Tibial nerve (tissue), 4 donors: ENCODE data around the gene GABRA5. TPM values are rescaled to one million over a fixed set of nuclear protein-coding genes. Genes with fewer than 3 reads are reported as not detected.

Experiments used
- DNase-seq, 2 donors: peaks; one replicate each; pipeline ENCODE4 v3.0.0-alpha.2; 2019; ENCODE audit warnings: low spot score in 2 of 2
- H3K27ac ChIP-seq, 4 donors: fragments of 200-600 bp; sonication (generic) in 3 of 4; one replicate each; pipeline ENCODE4 v1.5.1; 2017 to 2019; ENCODE audit warnings: mild to moderate bottlenecking in 1 of 4
- H3K27me3 ChIP-seq, 2 donors: fragments of 200-600 bp; sonication (generic) in 1 of 2; one replicate each; pipeline versions ENCODE4 v1.5.1 to v1.6.0; 2017 to 2019
- H3K36me3 ChIP-seq, 3 donors: fragments of 200-600 bp; sonication (generic); one replicate each; pipeline ENCODE4 v1.5.1; 2018 to 2019
- H3K4me1 ChIP-seq, 4 donors: fragments of 200-600 bp; sonication (generic) in 3 of 4; one replicate each; pipeline ENCODE4 v1.5.1; 2017 to 2019
- H3K4me3 ChIP-seq, 4 donors: fragments of 200-600 bp; sonication (generic) in 3 of 4; one replicate each; pipeline ENCODE4 v1.5.1; 2017 to 2019; ENCODE audit warnings: mild to moderate bottlenecking in 1 of 4, moderate library complexity in 1 of 4
- H3K9me3 ChIP-seq, 4 donors: fragments of 200-600 bp; sonication (generic) in 3 of 4; one replicate each; pipeline ENCODE4 v1.5.1; 2017 to 2019
- EP300 ChIP-seq, 2 donors: sonication (generic); formaldehyde crosslinking; IDR thresholded peaks; one replicate each; pipeline ENCODE4 v1.6.1; 2017; ENCODE audit warnings: antibody characterized with exemption in 2 of 2, mild to moderate bottlenecking in 1 of 2
- POLR2A ChIP-seq, 2 donors: fragments of 450-650 bp; IDR thresholded peaks; one replicate each; pipeline ENCODE4 v1.6.1; 2017; ENCODE audit warnings: antibody characterized with exemption in 2 of 2, mild to moderate bottlenecking in 2 of 2, moderate library complexity in 2 of 2
- WGBS, 2 donors: methylation state at CpG; one replicate each; pipeline ENCODE4 v1.1.5; 2018; 5-methylcytosine and 5-hydroxymethylcytosine counted together
- total RNA-seq, 4 donors: library from RNA; depleted of rRNA; stranded (reverse); fragments of >200 nt; gene quantifications; one replicate each; pipeline ENCODE4 v1.1.0, GENCODE V29; 2016
- TF ChIP-seq, protein P1 (sequence below), 5 experiments: fragments of 200-600 bp in 3 of 5; fragments of 450-650 bp in 2 of 5; sonication (generic) in 3 of 5; IDR thresholded peaks; one replicate each; pipeline ENCODE4 v1.5.1; 2016 to 2019; ENCODE audit warnings: antibody characterized with exemption in 5 of 5, mild to moderate bottlenecking in 3 of 5, moderate library complexity in 2 of 5

GABRA5 gene
- total RNA-seq, 4 donors from 2014 or later = not detected

DNA sequence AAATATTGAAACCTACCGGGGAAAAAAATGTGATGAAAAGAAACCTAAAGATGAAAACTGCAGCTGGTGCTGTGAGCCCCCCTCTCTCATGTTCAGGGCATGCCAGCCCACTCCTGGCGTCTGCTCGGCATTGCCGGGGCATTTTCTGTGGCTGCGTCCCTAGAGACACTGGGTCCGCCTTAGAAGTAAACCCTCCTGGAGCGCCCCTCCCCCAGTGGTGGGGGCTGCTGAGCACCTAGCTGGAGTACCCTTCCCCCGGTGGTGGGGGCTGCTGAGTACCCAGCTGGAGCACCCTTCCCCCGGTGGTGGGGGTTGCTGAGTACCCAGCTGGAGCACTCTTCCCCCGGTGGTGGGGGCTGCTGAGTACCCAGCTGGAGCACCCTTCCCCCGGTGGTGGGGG lies 24.5 kb upstream of the GABRA5 start:
- no peaks in the 10 kb centered on the region for H3K4me1 ChIP-seq
- TF ChIP-seq, protein P1, sequence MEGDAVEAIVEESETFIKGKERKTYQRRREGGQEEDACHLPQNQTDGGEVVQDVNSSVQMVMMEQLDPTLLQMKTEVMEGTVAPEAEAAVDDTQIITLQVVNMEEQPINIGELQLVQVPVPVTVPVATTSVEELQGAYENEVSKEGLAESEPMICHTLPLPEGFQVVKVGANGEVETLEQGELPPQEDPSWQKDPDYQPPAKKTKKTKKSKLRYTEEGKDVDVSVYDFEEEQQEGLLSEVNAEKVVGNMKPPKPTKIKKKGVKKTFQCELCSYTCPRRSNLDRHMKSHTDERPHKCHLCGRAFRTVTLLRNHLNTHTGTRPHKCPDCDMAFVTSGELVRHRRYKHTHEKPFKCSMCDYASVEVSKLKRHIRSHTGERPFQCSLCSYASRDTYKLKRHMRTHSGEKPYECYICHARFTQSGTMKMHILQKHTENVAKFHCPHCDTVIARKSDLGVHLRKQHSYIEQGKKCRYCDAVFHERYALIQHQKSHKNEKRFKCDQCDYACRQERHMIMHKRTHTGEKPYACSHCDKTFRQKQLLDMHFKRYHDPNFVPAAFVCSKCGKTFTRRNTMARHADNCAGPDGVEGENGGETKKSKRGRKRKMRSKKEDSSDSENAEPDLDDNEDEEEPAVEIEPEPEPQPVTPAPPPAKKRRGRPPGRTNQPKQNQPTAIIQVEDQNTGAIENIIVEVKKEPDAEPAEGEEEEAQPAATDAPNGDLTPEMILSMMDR (IDR thresholded peaks at IDR 0.05) = no peak
- H3K4me3 ChIP-seq = no peak overlapping the region
- H3K9me3 ChIP-seq = peaks cover 0 to 8% (median 0%) of the 10 kb centered on the region in 4 donors
- WGBS, 2 donors = 57 to 62% methylated on average over 6 to 8 of the region's 11 CpGs
- no peak for DNase-seq
- H3K27me3 ChIP-seq = no peaks in the 10 kb centered on the region
- H3K36me3 ChIP-seq = no peaks in the 10 kb centered on the region
- no peak overlapping the region for H3K27ac ChIP-seq

DNA sequence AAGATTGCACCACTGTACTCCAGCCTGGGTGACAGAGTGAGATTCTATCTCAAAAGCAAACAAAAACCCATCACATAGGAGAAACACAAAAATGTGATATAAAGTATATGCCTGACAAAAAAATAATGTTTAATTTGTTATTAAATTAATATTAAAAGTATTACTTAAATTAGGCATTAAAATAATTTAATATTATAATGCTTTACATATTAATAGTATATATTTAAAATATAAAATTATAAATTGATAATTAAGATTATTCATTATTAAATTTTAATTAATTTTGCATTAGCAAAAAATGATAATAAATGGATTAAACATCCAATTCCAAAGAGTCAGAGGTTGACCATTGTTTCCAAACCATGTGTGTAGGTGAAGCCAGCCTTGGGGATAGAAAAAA lies 22.0 kb upstream of the GABRA5 start:
- Histone ChIP-seq H3K36me3 (no peaks in the 10 kb centered on the region), H3K4me1 (no peaks in the 10 kb centered on the region), H3K9me3 (no peaks in the 10 kb centered on the region), H3K27me3 (no peaks in the 10 kb centered on the region), H3K27ac (no peak overlapping the region), H3K4me3 (no peak overlapping the region)
- DNase-seq = no peak
- TF ChIP-seq EP300 (IDR thresholded peaks at IDR 0.05) = no peak
- no peak for TF ChIP-seq POLR2A (IDR thresholded peaks at IDR 0.05)
- TF ChIP-seq, protein P1 (IDR thresholded peaks at IDR 0.05) = no peak

DNA sequence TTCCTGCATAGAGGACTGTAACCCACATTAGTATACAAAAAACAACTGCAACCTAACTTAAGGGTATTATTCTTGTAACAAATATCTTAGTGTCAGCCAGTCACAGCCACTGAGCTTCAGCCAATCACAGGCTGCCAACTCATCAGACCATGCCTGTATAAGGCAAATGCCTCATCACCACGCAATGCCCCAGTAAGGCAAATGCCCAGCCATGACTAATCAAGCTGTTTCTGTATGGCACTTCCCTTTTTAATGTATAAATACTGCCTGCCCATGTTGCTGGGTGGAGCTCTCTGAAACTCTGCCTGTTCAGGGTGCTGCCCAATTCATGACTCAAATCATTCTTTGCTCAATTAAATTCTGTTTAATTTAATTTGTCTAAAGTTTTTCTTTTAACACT lies 18.4 kb upstream of the GABRA5 start:
- Histone ChIP-seq H3K4me3 (no peak overlapping the region), H3K9me3 (no peaks in the 10 kb centered on the region), H3K27ac (no peak overlapping the region), H3K4me1 (no peaks in the 10 kb centered on the region), H3K36me3 (no peaks in the 10 kb centered on the region), H3K27me3 (no peaks in the 10 kb centered on the region)
- no peak for TF ChIP-seq POLR2A (IDR thresholded peaks at IDR 0.05)
- no peak for DNase-seq
- 71 to 80% methylated on average over 1 of the region's 1 CpG for WGBS, 2 donors

DNA sequence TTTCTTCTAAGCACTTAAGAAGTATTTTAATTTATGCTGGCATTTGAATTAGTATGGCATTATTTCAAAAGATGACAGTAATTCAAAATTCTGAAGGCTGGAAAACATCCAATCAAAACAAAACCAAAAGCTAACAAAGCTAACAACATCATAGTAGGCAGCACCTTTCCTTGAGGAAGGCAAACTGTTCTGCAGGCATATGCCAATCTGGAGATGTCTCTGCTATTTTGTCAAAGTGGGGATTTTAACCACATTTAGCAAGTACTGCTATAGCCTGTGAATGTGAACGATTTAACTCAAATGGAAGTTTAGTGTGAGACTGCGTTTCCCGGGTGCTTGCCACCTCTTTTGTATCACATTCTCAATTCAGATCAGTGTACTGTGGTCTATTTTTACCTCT lies 16.7 kb upstream of the GABRA5 start:
- no peaks in the 10 kb centered on the region for H3K4me1 ChIP-seq
- H3K27ac ChIP-seq = no peak overlapping the region
- no peaks in the 10 kb centered on the region for H3K36me3 ChIP-seq
- no peaks in the 10 kb centered on the region for H3K27me3 ChIP-seq
- WGBS, 2 donors = 83 to 96% methylated on average over 3 of the region's 3 CpGs
- no peak for DNase-seq
- TF ChIP-seq, protein P1 (IDR thresholded peaks at IDR 0.05) = no peak
- TF ChIP-seq EP300 (IDR thresholded peaks at IDR 0.05) = no peak
- no peak for TF ChIP-seq POLR2A (IDR thresholded peaks at IDR 0.05)
- H3K4me3 ChIP-seq = no peak overlapping the region
- no peaks in the 10 kb centered on the region for H3K9me3 ChIP-seq

DNA sequence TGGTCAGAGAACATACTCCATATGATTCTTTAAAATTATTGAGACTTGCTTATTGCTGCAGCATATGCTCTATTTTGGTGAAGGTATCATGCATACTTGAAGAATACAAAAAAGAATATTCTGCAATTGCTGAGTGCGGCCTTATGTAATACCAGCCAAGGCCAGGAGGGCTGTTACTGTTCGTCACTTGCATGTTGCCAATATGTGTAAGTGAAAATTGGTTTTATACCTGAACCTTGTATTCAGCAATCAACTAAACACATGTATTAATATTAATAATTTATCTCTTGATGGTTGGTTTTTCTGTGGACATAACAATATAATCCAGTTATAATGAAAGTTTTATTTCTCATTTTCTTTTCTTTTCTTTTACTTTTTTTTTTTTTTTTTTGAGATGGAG lies 13.9 kb upstream of the GABRA5 start:
- Histone ChIP-seq H3K9me3 (no peaks in the 10 kb centered on the region), H3K4me3 (no peak overlapping the region), H3K27ac (no peak overlapping the region), H3K4me1 (no peaks in the 10 kb centered on the region), H3K27me3 (no peaks in the 10 kb centered on the region), H3K36me3 (no peaks in the 10 kb centered on the region)
- 82 to 90% methylated on average over 2 of the region's 2 CpGs for WGBS, 2 donors
- DNase-seq = no peak
- TF ChIP-seq, protein P1 (IDR thresholded peaks at IDR 0.05) = no peak
- TF ChIP-seq POLR2A (IDR thresholded peaks at IDR 0.05) = no peak
- TF ChIP-seq EP300 (IDR thresholded peaks at IDR 0.05) = no peak

DNA sequence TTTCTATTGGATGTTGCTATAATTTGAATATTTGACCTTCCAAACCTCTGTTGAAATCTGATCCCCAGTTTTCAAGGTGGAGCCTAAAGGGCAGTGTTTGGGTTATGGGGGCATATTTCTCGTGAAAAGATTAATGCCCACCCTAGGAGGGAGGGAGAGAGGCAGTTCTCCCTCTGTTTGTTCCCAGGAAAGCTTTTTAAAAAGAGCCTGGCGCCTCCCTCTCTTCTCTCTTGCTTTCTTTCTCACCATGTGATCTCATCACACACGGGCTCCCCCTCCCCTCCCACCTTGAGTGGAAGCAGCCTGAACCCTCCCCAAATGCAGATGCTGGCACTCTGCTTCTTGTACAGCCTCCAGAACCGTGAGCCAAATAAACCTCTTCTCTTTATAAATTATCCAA lies 12.4 kb upstream of the GABRA5 start:
- H3K27ac ChIP-seq = no peak overlapping the region
- no peak for DNase-seq
- 51 to 60% methylated on average over 4 of the region's 4 CpGs for WGBS, 2 donors
- no peak for TF ChIP-seq EP300 (IDR thresholded peaks at IDR 0.05)
- no peak overlapping the region for H3K4me3 ChIP-seq
- no peaks in the 10 kb centered on the region for H3K36me3 ChIP-seq
- H3K27me3 ChIP-seq = no peaks in the 10 kb centered on the region
- H3K9me3 ChIP-seq = no peaks in the 10 kb centered on the region
- no peaks in the 10 kb centered on the region for H3K4me1 ChIP-seq
